Muscle layer of duodenum (tissue), 2 donors: ENCODE results near the gene VSTM2B.

Experiments
- H3K27ac ChIP-seq: one replicate; pipeline ENCODE4 v1.7.0; 2013; ENCODE audit warnings: mild to moderate bottlenecking, low read length
- H3K27me3 ChIP-seq: one replicate; pipeline ENCODE4 v1.7.0; 2013; ENCODE audit warnings: low read depth, mild to moderate bottlenecking, control low read depth, low read length
- H3K36me3 ChIP-seq, 2 donors: one replicate each; pipeline ENCODE4 v1.7.0; 2013; ENCODE audit warnings: low read length in 2 of 2, control low read depth in 1 of 2, mild to moderate bottlenecking in 1 of 2; ENCODE audit not compliant: insufficient read depth in 2 of 2, control insufficient read depth in 1 of 2
- H3K4me1 ChIP-seq, 2 donors: one replicate each; pipeline ENCODE4 v1.7.0; 2013; ENCODE audit warnings: low read length in 2 of 2, mild to moderate bottlenecking in 2 of 2, control low read depth in 1 of 2, moderate library complexity in 1 of 2; ENCODE audit not compliant: insufficient read depth in 2 of 2, control insufficient read depth in 1 of 2
- H3K4me3 ChIP-seq, 2 donors: one replicate each; pipeline ENCODE4 v1.7.0; 2013; ENCODE audit warnings: low read length in 2 of 2, low read depth in 1 of 2, mild to moderate bottlenecking in 1 of 2
- H3K9me3 ChIP-seq, 2 donors: one replicate each; pipeline ENCODE4 v1.7.0; 2013; ENCODE audit warnings: low read length in 2 of 2, control low read depth in 1 of 2, mild to moderate bottlenecking in 1 of 2; ENCODE audit not compliant: control insufficient read depth in 1 of 2
- donor health status: healthy.

The VSTM2B gene

GRCh38 chr19:29576761-29577648, 51.2 kb downstream of the VSTM2B start:
- Histone ChIP-seq H3K4me1 (no peaks in the 10 kb centered on the region), H3K27me3 (peaks cover 7% of the 10 kb centered on the region), H3K36me3 (no peaks in the 10 kb centered on the region), H3K4me3 (no peak overlapping the region), H3K9me3 (peaks cover 0 to 11% of the 10 kb centered on the region in 2 donors), H3K27ac (no peak overlapping the region)

DNA sequence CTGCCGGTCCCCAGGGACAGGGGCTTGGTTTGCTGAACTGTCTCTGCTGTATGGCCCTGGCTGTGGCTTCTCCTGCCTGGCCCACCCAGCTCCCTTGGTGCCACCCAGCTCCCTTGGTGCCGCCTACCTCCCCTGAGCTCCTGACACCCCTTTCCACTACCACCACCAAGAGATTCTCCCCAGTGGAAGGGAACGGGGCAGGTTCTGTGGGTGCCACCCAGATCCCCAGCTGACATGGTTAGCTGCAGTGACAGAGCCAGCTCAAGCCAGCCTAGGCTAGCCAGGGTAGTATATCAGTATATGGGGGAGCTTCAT, 51.8 kb downstream of the VSTM2B start:
- H3K27me3 ChIP-seq: peaks cover 7% of the 10 kb centered on the region
- H3K9me3 ChIP-seq: peaks cover 0 to 11% of the 10 kb centered on the region in 2 donors
- H3K4me1 ChIP-seq: no peaks in the 10 kb centered on the region
- no peak overlapping the region for H3K4me3 ChIP-seq
- H3K27ac ChIP-seq: no peak overlapping the region
- H3K36me3 ChIP-seq: no peaks in the 10 kb centered on the region

DNA sequence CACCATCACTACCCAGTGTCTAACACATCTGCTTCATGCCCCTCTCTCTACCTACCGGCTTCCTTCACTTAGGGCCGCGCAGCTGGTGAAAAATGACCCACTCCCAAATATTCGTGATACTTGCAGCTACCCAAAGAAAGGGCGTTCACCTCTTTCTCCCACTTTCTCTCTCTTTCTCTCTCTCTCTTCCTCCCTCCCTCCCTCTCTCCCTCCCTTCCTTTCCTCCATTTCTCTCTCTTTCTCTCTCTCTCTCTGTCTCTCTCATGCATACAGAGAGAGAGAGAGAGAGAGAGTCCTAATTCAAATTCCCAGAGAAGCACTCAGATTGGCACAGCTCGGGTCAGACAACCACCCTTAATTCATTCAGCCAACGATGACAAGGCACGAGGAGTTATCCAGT, 52.6 kb downstream of the VSTM2B start:
- Histone ChIP-seq H3K4me3 (no peak overlapping the region), H3K4me1 (no peaks in the 10 kb centered on the region), H3K36me3 (no peaks in the 10 kb centered on the region), H3K9me3 (peaks cover 0 to 11% of the 10 kb centered on the region in 2 donors), H3K27me3 (peaks cover 7% of the 10 kb centered on the region), H3K27ac (no peak overlapping the region)

DNA sequence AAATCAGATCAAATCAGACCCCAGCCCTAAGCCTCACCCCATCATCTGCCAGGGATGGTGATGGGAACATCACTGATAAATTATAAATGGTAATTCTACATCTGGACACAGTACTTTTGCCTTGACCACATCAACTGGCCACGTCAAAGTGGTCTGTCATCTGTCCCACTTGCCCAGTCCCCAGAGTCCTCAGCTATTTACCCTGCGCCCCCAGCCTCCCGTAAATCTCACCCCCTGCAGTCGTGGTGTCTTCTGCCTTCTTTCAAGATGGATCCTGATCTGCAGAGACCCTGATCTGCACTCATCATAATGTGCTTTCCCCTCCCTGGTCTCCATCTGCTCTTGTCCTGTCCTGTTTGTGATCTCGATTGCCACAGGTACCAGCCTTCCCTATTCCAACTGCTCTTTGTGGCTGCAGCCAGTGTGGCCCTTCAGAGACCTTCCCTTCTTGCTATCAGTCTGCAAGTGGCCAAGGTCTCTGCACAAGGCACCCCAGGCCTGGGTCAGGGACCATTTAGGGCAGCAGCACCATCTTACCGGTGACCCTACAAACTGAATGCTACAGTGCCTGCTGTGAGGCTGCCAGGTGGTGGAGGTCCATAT, 53.6 kb downstream of the VSTM2B start:
- Histone ChIP-seq H3K4me3 (no peak overlapping the region), H3K27ac (no peak overlapping the region), H3K36me3 (no peaks in the 10 kb centered on the region), H3K9me3 (peaks cover 0 to 11% of the 10 kb centered on the region in 2 donors), H3K4me1 (no peaks in the 10 kb centered on the region), H3K27me3 (peaks cover 5% of the 10 kb centered on the region)

- Histone ChIP-seq H3K9me3 (peaks cover 0 to 11% of the 10 kb centered on the region in 2 donors), H3K27ac (no peak overlapping the region), H3K4me3 (no peak overlapping the region), H3K36me3 (no peaks in the 10 kb centered on the region), H3K27me3 (no peaks in the 10 kb centered on the region), H3K4me1 (no peaks in the 10 kb centered on the region)
Measured at GRCh38 chr19:29581398-29581797, 55.6 kb downstream of the VSTM2B start.

- H3K4me3 ChIP-seq: no peak overlapping the region
- no peaks in the 10 kb centered on the region for H3K4me1 ChIP-seq
- H3K27me3 ChIP-seq: no peaks in the 10 kb centered on the region
- no peaks in the 10 kb centered on the region for H3K36me3 ChIP-seq
- no peak overlapping the region for H3K27ac ChIP-seq
- peaks cover 0 to 11% of the 10 kb centered on the region in 2 donors for H3K9me3 ChIP-seq
Measured at GRCh38 chr19:29583196-29583999, 57.6 kb downstream of the VSTM2B start.

- H3K27me3 ChIP-seq: no peaks in the 10 kb centered on the region
- H3K9me3 ChIP-seq: peaks cover 0 to 7% of the 10 kb centered on the region in 2 donors
Measured at GRCh38 chr19:29586401-29586800, 60.6 kb downstream of the VSTM2B start.

GRCh38 chr19:29587059-29587458, 61.3 kb downstream of the VSTM2B start:
- H3K27me3 ChIP-seq: no peaks in the 10 kb centered on the region
- H3K36me3 ChIP-seq: no peaks in the 10 kb centered on the region
- H3K27ac ChIP-seq: no peak overlapping the region
- no peaks in the 10 kb centered on the region for H3K4me1 ChIP-seq
- peaks cover 0 to 4% of the 10 kb centered on the region in 2 donors for H3K9me3 ChIP-seq
- H3K4me3 ChIP-seq: no peak overlapping the region

More at GRCh38 chr19:29586401-29586800, 60.6 kb downstream of the VSTM2B start:
- no peaks in the 10 kb centered on the region for H3K4me1 ChIP-seq
- H3K36me3 ChIP-seq: no peaks in the 10 kb centered on the region
- H3K27ac ChIP-seq: no peak overlapping the region
- no peak overlapping the region for H3K4me3 ChIP-seq

- Histone ChIP-seq H3K4me1 (no peaks in the 10 kb centered on the region), H3K36me3 (no peaks in the 10 kb centered on the region), H3K27ac (no peak overlapping the region), H3K4me3 (no peak overlapping the region), H3K27me3 (no peaks in the 10 kb centered on the region), H3K9me3 (peaks cover 0 to 4% of the 10 kb centered on the region in 2 donors)
Measured at GRCh38 chr19:29587518-29587986, 61.8 kb downstream of the VSTM2B start.

- Histone ChIP-seq H3K4me1 (no peaks in the 10 kb centered on the region), H3K9me3 (peaks cover 0 to 4% of the 10 kb centered on the region in 2 donors), H3K4me3 (no peak overlapping the region), H3K27ac (no peak overlapping the region), H3K27me3 (no peaks in the 10 kb centered on the region), H3K36me3 (no peaks in the 10 kb centered on the region)
Measured at GRCh38 chr19:29588095-29588494, 62.3 kb downstream of the VSTM2B start.

DNA sequence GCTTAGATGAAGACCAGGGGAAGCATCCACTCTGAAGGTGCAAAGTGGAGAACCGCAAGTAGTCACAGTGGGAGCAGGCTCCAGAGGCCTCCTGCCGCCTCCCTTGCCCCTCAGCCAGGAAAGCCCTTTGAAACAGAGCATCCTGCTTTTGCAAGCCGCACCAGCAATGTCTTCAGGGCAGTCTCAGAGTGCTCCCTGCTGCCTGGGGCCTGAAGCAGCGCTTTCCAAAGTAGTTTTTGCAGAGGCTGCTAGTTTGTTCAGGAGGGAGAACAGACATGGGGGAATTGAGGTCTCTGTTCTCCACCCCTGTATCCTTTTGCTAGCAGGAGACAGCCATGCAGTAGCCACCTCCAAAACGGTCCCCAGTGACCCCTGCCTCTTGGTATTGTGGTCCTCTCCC, 64.5 kb downstream of the VSTM2B start:
- no peak overlapping the region for H3K4me3 ChIP-seq
- H3K27me3 ChIP-seq: no peaks in the 10 kb centered on the region
- H3K9me3 ChIP-seq: peaks cover 0 to 4% of the 10 kb centered on the region in 2 donors
- no peaks in the 10 kb centered on the region for H3K36me3 ChIP-seq
- H3K4me1 ChIP-seq: no peaks in the 10 kb centered on the region
- no peak overlapping the region for H3K27ac ChIP-seq
